Gastrocnemius medialis (tissue), 4 donors: ENCODE results near the gene STX7. TPM values are rescaled to one million over a fixed set of nuclear protein-coding genes. Genes with fewer than 3 reads are reported as not detected.

ENCODE experiments used
- ATAC-seq, 2 donors: fragments of 150-250 bp; one replicate each; pipeline ENCODE4 v1.9.1; 2016
- DNase-seq, 2 donors: peaks; one replicate each; pipeline ENCODE4 v3.0.0-alpha.2; 2019
- H3K27ac ChIP-seq, 4 donors: fragments of 200-600 bp; sonication (generic); 1 replicate in 1 of 4; 2 replicates in 3 of 4; pipeline ENCODE4 v1.5.1; 2016 to 2018; ENCODE audit warnings: mild to moderate bottlenecking in 2 of 4, moderate library complexity in 1 of 4
- H3K27me3 ChIP-seq, 3 donors: fragments of 200-600 bp; sonication (generic) in 2 of 3; 1 replicate in 1 of 3; 2 replicates in 2 of 3; pipeline versions ENCODE4 v1.5.1 to v1.6.0; 2016 to 2019; ENCODE audit warnings: mild to moderate bottlenecking in 1 of 3, moderate library complexity in 1 of 3
- H3K36me3 ChIP-seq, 2 donors: fragments of 200-600 bp; sonication (generic) in 1 of 2; one replicate each; pipeline ENCODE4 v1.5.1; 2017 to 2018
- H3K4me1 ChIP-seq, 2 donors: fragments of 200-600 bp; sonication (generic) in 1 of 2; one replicate each; pipeline ENCODE4 v1.5.1; 2016 to 2017; ENCODE audit warnings: mild to moderate bottlenecking in 2 of 2
- H3K4me3 ChIP-seq, 4 donors: fragments of 200-600 bp; sonication (generic) in 3 of 4; 1 replicate in 1 of 4; 2 replicates in 3 of 4; pipeline ENCODE4 v1.5.1; 2016 to 2019; ENCODE audit warnings: mild to moderate bottlenecking in 2 of 4
- H3K9me3 ChIP-seq, 3 donors: fragments of 200-600 bp; sonication (generic) in 2 of 3; 1 replicate in 1 of 3; 2 replicates in 2 of 3; pipeline ENCODE4 v1.5.1; 2016 to 2019
- CTCF ChIP-seq, 5 experiments: fragments of 450-650 bp in 3 of 5; fragments of 200-600 bp in 2 of 5; sonication (generic) in 2 of 5; IDR thresholded peaks in 4 of 5; conservative IDR thresholded peaks in 1 of 5; 1 replicate in 4 of 5; 2 replicates in 1 of 5; pipeline ENCODE4 v1.5.1; 2016 to 2019; ENCODE audit warnings: antibody characterized with exemption in 5 of 5, mild to moderate bottlenecking in 3 of 5, moderate library complexity in 3 of 5
- POLR2A ChIP-seq, 2 donors: fragments of 450-650 bp; IDR thresholded peaks; one replicate each; pipeline ENCODE4 v1.6.1; 2017; ENCODE audit warnings: antibody characterized with exemption in 2 of 2, mild to moderate bottlenecking in 2 of 2, moderate library complexity in 2 of 2
- in situ Hi-C, 4 donors: fragments of 200-750 bp; cut with MboI; loops; one replicate each; pipeline versions ENCODE4 v1.15.0 to v1.8.0; 2017; ENCODE audit warnings: low sequenced_read_pairs in 4 of 4
- intact Hi-C: fragments of 100-400 bp; cut with DNase I; formaldehyde crosslinking; loops from one replicate; pipeline ENCODE4 v1.15.1; 2023; ENCODE audit warnings: low total_unique reads
- total RNA-seq, 4 donors: library from RNA; depleted of rRNA; stranded (reverse); fragments of >200 nt; gene quantifications; one replicate each; pipeline versions ENCODE4 v1.1.0 to v1.2.3, GENCODE V29; 2016

The STX7 gene
- total RNA-seq, 4 donors from 2014 or later, result 18.2 to 64.3 (median 20.6) TPM

- intact Hi-C loops (loop anchor here (10.0 kb wide), 1 partner anchor 566 kb away; no protein-coding TSS in a partner anchor), in situ Hi-C loops (loop anchor here (5.0 to 25.0 kb wide), 3 partner anchors 204 to 569 kb away; no protein-coding TSS in a partner anchor)
- Histone ChIP-seq H3K4me1 (peaks cover 10 to 18% of the 10 kb centered on the region in 2 donors), H3K27ac (no peak overlapping the region), H3K4me3 (no peak overlapping the region), H3K9me3 (no peaks in the 10 kb centered on the region), H3K36me3 (no peaks in the 10 kb centered on the region), H3K27me3 (no peaks in the 10 kb centered on the region)
- TF ChIP-seq CTCF (IDR thresholded peaks at IDR 0.05 in 4 of 5, conservative IDR thresholded peaks at IDR 0.05 in 1 of 5) (no peak), POLR2A (IDR thresholded peaks at IDR 0.05) (no peak)
- ATAC-seq (no peak), DNase-seq (no peak)
Observed at GRCh38 chr6:132481189-132481588, 31.7 kb downstream of the STX7 start.

GRCh38 chr6:132479131-132479530 lies 33.8 kb downstream of the STX7 start:
- intact Hi-C loops (no loop called here), in situ Hi-C loops (loop anchor here in 1 of 4 donors (25.0 kb wide), 1 partner anchor 567 kb away; no protein-coding TSS in a partner anchor)
- Histone ChIP-seq H3K27me3 (no peaks in the 10 kb centered on the region), H3K36me3 (no peaks in the 10 kb centered on the region), H3K9me3 (no peaks in the 10 kb centered on the region), H3K27ac (no peak overlapping the region), H3K4me1 (peaks cover 5 to 13% of the 10 kb centered on the region in 2 donors), H3K4me3 (no peak overlapping the region)
- no peak for DNase-seq
- TF ChIP-seq CTCF (IDR thresholded peaks at IDR 0.05 in 4 of 5, conservative IDR thresholded peaks at IDR 0.05 in 1 of 5), result no peak
- TF ChIP-seq POLR2A (IDR thresholded peaks at IDR 0.05), result no peak
- ATAC-seq, result no peak

GRCh38 chr6:132478674-132479073 lies 34.2 kb downstream of the STX7 start:
- in situ Hi-C loops, result loop anchor here in 1 of 4 donors (25.0 kb wide), 1 partner anchor 566 kb away; no protein-coding TSS in a partner anchor
- peaks cover 1 to 9% of the 10 kb centered on the region in 2 donors for H3K4me1 ChIP-seq
- no peak overlapping the region for H3K4me3 ChIP-seq
- DNase-seq (no peak), ATAC-seq (no peak)
- TF ChIP-seq CTCF (IDR thresholded peaks at IDR 0.05 in 4 of 5, conservative IDR thresholded peaks at IDR 0.05 in 1 of 5) (no peak), POLR2A (IDR thresholded peaks at IDR 0.05) (no peak)
- intact Hi-C loops, result no loop called here
- H3K27me3 ChIP-seq, result no peaks in the 10 kb centered on the region
- H3K9me3 ChIP-seq, result no peaks in the 10 kb centered on the region
- no peaks in the 10 kb centered on the region for H3K36me3 ChIP-seq
- H3K27ac ChIP-seq, result no peak overlapping the region

- Histone ChIP-seq H3K4me1 (peaks cover 0 to 6% of the 10 kb centered on the region in 2 donors), H3K27ac (no peak overlapping the region), H3K9me3 (no peaks in the 10 kb centered on the region), H3K36me3 (no peaks in the 10 kb centered on the region), H3K4me3 (no peak overlapping the region), H3K27me3 (no peaks in the 10 kb centered on the region)
- intact Hi-C loops (no loop called here), in situ Hi-C loops (loop anchor here in 1 of 4 donors (25.0 kb wide), 1 partner anchor 566 kb away; no protein-coding TSS in a partner anchor)
- ATAC-seq, result no peak
- DNase-seq, result no peak
- TF ChIP-seq POLR2A (IDR thresholded peaks at IDR 0.05) (no peak), CTCF (IDR thresholded peaks at IDR 0.05 in 4 of 5, conservative IDR thresholded peaks at IDR 0.05 in 1 of 5) (no peak)
Observed at GRCh38 chr6:132478266-132478665, 34.6 kb downstream of the STX7 start.

GRCh38 chr6:132476688-132477087 lies 36.2 kb downstream of the STX7 start:
- ATAC-seq (no peak), DNase-seq (no peak)
- intact Hi-C loops, result no loop called here
- TF ChIP-seq POLR2A (IDR thresholded peaks at IDR 0.05) (no peak), CTCF (IDR thresholded peaks at IDR 0.05 in 4 of 5, conservative IDR thresholded peaks at IDR 0.05 in 1 of 5) (no peak)
- H3K27me3 ChIP-seq, result no peaks in the 10 kb centered on the region
- peaks cover 0 to 6% of the 10 kb centered on the region in 2 donors for H3K4me1 ChIP-seq
- in situ Hi-C loops, result loop anchor here in 1 of 4 donors (25.0 kb wide), 1 partner anchor 564 kb away; no protein-coding TSS in a partner anchor
- H3K4me3 ChIP-seq, result no peak overlapping the region
- no peaks in the 10 kb centered on the region for H3K9me3 ChIP-seq
- no peak overlapping the region for H3K27ac ChIP-seq
- H3K36me3 ChIP-seq, result peaks cover 0 to 5% of the 10 kb centered on the region in 2 donors
